Midbrain (tissue), 1 donor: Measurements from ENCODE around the gene ATP8A2.

Experiments used
- DNase-seq: peaks from one replicate; lab custom pipeline; 2025; lab: John Stamatoyannopoulos, UW

Gene ATP8A2

DNA sequence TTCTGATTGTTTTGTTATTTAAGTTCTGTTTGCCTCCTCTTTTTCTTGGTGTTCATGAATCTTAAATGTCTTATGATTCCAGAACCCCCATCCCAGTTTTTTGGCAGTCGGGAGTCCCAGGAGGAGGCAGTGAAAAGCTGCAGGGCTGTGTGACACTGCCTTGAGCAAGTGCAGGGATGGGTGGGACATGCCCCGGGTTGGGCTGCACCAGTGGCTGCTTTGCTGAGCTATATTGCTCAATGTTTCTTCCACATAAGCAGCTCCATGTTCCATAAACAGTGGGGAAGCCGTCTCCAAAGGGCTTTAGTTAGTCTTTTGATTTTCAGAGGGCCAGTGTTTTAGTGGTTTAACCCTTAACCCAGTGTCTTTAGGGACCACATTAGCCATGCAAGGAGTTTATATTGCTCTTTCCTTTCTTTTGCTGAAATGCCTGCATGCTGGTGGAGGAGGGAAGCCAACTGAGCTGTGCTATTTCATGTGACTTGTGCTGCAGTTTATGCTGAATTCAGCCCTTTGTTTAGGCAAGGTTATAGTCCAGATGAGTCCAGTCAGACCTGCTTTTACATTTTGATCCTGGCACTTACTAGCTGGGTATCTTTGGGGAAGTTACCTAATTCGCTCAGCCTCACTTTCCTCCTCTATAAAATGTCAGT is 13.1 kb downstream of the ATP8A2 start:
- DNase-seq = no peak

DNA sequence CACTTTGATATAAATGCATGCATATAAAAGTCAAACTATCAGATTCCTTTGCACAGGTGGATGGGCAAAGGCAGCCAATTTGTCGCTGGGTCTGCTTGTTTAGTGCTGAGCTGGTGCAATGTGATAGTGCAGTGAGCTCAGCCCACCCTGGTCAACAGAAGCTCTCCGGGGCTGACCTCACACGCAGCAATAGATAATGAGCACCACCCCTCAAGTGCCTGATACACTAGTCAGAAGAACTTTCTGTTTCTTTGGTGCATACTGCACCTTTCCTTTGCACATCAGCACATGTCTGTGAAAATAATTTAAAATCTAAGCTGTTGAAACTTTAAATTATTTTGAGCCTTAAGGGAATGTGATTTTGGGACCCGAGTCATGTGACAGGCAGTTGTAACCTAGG is 20.2 kb downstream of the ATP8A2 start:
- no peak for DNase-seq

DNA sequence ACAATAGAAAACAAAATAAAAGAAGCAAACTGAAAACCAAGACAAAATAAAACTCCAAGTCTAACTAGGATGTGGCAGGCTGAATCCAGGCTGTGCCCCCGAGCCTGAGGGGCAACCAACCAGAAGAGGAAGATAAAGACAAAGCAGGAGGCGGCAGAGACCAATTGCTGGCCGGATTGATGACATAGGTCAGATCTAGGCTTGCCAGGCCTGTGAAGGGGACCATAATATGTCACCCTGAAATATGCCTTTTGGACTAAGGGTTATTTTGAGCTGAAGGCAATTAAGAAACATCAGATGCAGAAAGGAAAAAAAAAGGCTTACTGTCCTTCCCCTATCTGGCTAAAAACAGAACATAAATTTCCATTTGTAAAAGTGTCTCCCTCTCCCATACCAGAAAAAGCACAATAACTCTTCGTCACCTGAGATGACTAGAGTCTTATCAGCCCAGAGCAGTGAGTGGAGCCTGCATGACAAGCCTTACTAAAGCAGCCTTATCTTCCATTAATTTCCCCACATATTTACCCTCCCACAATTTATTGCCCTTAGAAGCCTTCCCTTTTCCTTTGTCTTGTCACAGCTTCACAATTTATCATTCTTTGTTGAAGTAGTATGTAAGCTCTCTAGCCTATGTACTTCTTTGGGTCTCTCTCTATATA is 22.8 kb downstream of the ATP8A2 start:
- no peak for DNase-seq

DNA sequence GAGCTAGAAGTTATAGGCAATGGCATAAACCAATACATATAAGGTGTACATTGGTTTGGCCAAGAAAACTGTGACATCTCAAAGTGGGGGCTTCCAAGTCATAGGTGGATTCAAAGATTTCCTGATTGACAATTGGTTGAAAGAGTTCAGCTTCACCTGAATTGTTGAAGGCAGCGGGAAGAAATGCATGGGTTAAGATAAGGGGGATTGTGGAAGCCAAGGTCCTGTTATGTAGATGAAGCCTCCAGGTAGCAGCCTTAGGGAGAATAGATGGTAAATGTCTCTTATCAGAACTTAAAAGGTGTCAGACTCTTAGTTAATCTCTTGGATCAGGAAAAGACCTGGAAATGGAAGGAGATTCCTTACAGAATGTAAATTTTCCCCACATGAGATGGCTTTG is 26.0 kb downstream of the ATP8A2 start:
- no peak for DNase-seq

DNA sequence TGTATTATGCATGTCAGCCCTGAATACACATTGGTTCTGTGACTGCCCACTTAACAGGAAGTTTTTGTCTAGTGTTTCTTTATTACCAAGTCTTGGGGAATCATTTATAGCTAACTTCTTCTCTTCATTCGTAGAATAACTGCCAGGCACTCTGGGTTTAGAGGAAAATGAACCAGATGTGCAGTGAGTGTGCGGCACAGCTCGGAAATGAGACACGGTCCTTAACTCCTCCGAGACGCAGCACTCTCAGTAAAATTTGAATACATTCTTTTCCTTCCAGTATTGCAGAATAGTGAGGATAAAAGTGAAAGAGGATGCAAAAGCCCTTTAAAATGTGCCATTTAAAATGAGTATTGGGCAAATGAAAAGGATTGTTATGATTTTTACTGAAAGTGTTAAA is 29.2 kb downstream of the ATP8A2 start:
- DNase-seq = no peak

DNA sequence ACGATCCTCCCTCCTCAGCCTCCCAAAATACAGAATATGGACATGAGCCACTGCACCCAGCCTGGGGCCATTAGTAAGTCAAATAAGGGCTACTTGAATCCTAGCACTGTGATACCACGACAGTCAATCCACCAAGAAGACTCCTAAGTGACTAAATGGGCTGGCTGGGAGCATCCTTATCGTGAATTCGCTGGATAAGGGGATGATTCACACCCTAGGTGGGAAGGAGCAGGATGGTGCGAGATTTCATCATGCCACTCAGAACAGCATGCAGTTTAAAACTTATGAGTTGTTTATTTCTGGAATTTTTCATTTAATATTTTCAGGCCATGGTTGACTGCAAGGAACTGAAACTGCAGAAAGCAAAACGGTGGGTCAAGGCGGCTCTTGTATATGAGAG is 30.2 kb downstream of the ATP8A2 start:
- DNase-seq = no peak

DNA sequence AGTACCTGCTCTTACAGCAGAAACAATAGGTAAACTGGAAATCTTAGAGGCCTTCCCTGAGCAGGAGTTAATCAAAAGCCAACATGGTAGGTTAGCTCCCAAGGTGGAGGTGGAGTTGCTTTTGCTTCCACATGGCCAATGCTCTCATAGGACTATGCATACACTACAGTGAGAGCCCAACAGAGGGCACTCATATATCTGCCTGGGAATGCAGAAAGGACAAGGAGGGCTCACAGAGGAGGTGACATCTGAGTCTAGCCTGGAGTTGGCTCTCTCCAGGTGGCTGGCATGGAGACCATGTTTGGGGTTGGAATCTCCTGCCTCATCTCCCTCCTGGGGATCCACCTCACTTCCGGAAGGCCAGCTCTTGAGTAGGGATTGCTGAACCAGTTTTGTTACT is 34.6 kb downstream of the ATP8A2 start:
- DNase-seq = no peak

DNA sequence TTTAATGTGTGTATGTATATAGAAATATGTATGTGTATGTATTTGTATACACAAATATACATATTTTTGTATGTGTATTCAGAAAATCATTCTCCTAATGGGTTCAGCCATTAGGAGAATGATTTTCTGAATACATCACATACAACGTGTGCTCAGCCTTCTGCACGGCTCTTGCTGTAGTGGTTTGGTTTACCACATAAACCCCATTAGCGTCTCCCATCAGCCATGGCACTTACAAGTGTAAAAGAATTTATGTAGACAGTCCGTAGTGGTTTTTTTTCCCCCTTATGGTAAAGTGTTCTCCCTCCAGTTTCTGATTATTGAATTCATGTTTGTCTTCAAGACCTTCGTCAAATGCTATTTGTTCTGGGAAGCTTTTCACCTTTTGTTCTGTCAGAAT is 38.2 kb downstream of the ATP8A2 start:
- no peak for DNase-seq

DNA sequence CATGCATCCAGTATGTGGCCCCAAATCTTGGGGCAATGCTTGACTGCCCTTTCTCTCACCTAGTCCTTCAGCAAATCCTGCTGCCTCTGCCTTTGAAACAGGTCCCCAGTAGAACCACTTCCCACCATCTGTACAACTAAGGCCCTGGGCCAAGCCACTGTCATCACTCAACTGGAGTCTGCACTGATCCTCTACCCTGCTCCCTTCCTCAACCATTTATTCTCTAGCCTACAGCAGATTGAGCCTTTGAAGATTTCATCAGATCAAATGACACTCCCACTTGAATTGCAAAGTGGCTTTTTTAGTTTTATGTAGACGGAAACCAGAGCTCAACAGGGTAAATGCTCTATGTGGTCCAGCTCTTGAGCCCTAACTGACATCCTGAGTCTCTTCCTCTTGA is 43.5 kb downstream of the ATP8A2 start:
- DNase-seq = no peak

DNA sequence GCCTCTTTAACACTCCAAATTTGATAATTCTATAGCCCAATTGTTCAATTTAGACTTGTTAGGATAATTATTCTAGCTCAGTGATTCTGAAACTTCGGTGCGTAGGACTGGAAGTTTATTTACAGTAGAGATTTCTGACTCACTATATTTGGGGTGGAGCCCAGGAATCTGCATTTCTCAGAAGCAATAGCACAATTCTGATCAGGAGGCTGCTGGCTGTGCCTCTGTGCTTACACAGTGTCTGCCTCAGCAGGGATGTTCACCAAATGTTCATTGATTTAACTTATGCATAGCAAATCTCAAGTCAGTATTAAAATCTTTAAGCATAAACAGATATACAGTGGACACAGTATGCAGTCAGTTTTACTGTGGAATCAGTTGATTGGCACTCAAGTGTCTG is 45.8 kb downstream of the ATP8A2 start:
- DNase-seq = no peak

DNA sequence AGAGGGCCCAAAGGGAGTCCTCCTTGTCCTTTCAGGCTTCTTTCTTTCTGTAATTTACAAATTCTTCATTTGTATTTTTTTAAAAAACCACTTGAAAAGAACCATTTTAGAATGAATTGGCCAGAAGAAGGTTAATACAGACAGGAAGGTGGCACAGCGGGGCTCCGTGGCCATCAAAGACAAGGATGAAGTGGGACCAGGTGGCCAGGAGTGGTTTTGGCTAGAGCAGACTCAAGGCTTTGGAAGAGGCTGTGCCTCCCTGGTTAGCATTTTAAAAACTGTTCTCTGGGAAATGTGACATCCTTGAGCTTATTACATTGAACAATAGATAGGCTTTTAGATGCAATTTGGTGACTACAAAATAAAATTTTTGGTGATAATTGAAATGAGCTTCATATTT is 48.4 kb downstream of the ATP8A2 start:
- DNase-seq = no peak

DNA sequence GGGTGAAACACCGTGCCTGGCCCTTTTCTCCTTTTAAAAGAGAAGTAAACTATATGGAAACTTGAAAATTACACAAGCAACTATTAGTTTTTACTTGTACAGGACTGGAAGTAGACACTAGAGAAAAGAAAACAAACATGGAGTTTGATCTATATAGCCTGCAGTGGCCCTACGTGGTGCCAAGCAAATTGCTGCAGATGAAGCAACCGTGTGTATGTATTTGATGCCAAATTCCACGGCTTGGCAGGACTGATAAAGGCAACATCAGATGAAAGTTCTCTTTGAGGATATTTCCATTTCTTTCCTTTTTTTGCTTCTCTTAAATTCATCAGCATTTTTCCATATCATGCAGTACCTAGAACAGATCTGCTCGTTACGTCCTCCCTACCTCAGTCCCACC is 49.8 kb downstream of the ATP8A2 start:
- no peak for DNase-seq

DNA sequence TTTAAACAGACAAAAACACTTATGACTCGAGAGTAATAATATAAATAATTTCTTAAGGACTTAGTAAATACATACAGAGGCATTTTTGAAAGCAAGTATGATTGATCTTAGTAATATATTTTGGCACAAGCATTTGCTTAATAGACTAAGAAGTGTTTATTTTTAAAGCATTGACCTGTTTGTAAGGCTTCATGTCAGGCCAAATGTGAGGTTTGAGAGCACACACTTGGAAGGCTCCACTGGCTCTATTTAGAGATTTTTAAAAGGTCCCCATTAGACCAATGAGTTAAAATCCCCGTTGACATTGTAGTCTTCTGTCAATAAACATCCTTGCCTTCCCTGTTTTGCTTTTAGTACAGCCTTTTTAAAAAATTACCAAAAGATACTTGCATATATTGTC is 50.4 kb downstream of the ATP8A2 start:
- DNase-seq = no peak

DNA sequence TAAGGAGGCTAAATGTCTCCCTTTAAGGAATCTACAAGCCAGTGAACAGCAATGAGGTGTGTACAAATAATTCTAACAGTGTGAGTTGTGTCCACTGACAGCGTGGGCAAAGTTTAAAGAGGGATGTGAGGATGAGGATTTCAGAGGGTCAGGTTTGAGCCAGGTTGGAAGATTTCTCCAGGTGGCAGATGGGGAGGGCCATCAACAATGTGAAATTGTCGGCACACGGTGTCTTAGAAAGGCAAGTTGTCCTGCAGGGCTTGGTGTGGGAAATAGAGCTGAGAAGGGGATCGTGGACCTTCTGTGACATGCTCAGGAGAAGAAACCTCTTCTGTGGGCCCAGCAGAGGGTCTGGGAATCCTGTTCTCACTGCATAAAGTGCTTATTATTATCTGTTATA is 52.1 kb downstream of the ATP8A2 start:
- no peak for DNase-seq

DNA sequence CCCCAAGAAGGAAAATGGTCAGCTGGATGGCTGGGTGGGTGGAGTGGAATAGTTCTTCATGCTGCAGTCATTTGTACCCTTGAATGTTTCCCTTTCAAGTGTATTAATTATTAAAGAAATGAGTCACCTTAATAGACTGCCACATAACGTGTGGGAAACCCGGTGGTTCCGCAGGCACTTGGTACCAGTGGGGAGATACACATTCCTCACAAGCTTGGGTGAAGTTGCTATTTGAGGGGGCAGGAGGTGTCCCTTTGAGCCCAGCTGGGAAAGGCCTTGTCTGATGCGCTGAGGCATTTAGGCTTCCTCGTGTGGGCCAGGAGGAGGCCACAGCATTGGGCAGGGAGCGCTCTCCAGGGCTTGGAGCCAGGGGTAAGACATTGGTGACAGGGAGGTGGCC is 57.7 kb downstream of the ATP8A2 start:
- DNase-seq = no peak

DNA sequence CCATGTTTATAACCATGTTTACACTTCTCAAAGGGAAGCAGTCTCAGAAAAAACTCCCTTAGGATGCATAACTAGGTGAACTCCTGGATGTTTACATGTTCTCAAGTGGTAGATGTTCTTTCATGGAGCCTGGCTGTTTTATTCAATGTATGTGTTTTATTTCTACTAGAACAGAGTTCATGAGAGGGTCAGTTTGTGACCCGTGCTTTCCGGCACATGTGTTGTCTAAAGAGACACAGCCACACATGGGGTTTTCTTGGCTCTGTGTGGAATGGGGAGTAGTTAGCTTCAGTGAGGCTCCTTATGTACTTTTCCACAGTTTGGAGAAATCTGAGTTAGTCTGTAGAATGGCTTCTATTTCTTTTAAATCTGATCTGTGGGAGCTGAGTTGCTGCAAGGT is 60.9 kb downstream of the ATP8A2 start:
- DNase-seq = no peak

DNA sequence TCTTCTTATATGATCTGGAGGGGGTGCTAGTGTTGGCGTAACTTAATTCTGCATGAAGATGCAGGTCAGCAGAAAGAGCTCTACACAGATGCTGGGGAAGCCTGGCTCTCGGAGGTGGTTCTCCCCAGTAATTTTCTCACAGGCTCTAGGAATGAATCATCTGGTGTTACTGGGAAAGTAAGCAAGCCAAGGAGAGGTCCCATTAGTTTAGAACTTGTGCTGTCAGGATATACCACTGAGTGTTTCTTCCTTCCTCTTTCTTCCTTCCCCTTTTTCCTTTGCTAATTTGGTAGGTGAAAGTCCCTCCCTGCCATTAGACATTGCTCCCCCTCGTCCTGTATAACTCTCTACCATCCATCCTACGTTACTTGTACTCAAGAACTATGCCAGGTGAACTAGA is 68.3 kb downstream of the ATP8A2 start:
- DNase-seq = no peak

DNA sequence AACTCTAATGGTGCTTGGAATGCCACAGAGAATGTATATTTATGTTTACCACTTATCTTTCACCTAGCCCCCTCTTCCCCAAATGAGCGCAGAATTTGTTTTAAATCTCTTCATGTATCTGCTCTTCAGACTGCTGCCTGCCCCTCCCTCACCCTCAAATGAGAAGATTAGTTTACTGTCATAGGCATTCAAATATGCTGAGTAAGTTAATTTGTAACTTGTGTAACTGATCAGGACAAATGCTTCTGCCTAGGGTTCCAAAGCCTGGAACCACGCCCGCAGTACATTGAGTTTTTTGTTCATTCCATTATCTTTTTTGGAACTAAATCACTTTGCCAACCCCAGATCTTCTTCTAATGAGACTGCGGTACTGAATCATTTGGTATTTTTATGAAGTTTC is 74.5 kb downstream of the ATP8A2 start:
- DNase-seq = no peak

DNA sequence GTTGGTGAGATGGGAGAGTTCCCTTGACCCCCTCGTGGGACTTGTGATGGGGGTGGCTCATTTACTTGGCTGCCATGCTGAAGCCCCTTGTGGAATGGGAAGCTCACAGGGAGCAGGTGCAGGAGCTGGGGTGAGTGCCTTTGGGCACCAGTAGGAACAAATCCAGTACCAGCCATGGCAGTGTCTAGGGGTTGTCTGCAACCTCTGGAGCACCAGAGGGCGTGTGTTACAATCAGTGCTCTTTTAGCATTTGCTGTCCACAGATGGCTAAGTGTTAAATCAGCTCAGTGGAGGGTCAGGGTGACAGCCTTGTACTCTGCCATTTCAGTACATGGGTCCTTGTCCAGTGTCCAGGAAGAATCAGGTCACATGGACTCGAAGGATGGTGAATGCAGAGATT is 75.6 kb downstream of the ATP8A2 start:
- DNase-seq = no peak

DNA sequence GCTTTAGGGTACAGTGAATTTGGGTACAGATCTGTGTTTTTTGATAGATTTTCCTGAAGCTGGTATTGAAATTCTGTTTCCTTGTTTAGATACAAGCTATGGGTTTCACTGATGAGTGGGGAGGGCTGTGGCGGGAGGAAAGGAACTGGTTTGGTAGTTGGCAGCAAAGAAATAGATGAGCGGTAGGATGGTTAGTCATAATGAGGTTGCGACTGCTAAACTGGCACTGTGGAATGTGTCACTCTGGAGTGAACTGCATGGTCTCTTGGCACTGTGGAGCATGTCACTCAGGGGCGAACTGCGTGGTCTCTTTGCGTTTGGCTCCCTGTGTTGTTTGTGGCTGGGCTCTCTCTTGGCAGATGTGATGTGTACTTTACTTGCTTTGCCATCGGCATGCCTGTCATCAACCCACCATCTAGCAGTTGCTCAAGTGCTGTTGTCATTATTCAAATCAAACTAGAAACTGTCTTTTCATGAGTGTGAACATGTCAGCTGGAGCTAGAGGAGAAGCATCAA is 82.1 kb downstream of the ATP8A2 start:
- no peak for DNase-seq

DNA sequence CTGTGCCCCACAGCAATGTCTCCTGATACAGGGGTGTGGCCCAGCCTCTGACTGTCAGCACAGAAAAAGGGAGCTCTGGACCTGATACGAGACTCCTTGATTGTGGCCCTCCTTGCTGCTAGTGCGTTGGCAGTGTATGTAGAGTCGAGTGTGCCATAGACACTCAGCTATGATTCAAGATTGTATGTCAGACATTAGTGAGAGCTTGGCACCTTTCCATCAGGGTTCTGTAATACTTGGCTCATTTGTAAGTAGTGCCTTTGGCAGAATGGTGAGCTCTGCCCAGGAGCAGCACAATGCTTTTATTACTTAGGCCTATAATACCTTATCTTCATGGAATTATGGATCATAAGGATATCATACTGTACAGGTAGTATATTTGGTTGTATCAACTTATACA is 83.4 kb downstream of the ATP8A2 start:
- no peak for DNase-seq

DNA sequence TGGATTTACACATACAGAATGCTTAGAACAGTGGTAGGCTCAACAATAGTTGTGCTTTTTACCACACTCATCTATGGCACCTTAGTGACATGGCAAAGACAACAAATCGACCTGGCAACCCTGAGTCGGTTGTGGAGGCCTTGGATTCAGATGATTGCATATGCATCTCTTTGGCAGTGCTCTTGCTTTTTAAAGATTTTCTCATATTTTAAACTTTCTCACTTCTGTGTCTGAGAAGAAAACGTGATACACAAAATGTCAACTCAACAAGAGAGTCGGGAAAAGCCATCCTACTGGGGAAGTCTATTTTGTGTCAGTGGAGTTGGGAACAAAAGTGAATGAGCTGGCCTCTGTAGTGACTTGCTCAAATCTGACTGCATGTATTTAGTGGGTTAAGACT is 85.8 kb downstream of the ATP8A2 start:
- DNase-seq = no peak

DNA sequence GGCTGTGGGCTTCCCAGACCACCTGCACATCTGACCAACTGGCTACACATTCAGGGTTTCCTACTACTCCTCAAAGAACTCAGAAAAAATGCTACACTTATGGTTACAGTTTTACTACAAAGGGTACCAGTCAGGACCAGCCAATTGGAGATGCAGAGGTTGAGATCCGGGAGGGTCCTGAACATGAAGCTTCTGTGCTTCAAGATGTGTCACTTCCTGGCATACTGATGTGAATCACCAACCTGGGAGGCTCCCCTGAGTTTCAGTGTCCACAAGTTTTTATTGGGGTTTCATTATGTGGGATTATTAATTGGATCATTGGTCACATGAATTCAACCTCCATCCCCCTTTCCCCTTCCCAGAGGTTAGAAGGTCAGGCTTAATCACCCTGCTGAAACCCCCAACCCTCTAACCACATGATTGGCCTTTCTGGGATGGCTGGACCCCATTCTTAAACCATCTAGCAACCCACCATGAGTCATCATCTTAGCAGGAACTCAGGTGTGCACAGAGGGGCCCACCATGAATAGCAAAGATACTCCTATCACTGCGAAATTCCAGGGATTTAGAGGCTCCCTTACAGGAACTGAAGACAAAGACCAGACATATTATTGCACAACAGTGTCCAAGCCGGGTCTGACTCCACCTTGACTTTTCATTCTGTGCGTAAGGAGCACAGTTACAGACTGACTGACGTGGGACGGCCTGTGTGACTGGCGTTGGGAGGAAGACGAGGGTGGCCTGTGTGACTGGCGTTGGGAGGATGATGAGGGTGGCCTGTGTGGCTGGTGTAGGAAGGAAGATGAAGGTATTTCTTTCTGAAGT is 90.7 kb downstream of the ATP8A2 start:
- no peak for DNase-seq
